DOHH2 (cell line): Measurements from ENCODE around the gene FAM240B.

ENCODE experiments used
- EZH2phosphoT487 ChIP-seq: fragments of 200-600 bp; sonication (generic); IDR thresholded peaks from 2 replicates; pipeline ENCODE4 v1.6.1; 2017; ENCODE audit warnings: borderline replicate concordance, mild to moderate bottlenecking, antibody characterized with exemption, low read length, moderate library complexity, mixed read lengths
- TF ChIP-seq, protein P1 (sequence below): fragments of 200-600 bp; sonication (generic); IDR thresholded peaks from one replicate; pipeline ENCODE4 v1.5.1; 2014; ENCODE audit warnings: antibody characterized with exemption, mild to moderate bottlenecking, low read depth, low read length; ENCODE audit not compliant: poor library complexity, severe bottlenecking

DNA sequence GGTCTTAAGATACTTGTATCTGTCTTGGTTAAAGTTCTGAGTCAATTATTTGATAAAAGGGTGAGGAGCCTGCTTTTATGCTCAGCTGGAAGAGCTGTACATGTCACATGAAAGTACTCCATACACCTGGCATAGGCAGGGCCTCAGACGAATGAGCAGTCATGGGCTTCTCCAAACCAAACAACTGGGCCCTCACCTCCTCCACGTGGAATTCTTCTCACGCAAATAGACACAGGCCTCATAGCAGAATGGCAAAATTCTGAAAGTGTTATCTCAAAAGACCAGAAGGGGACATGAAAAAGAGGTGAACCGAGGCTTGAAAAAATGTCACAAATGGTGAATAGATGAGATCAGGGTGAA is 48.6 kb downstream of the FAM240B start:
- TF ChIP-seq, protein P1, sequence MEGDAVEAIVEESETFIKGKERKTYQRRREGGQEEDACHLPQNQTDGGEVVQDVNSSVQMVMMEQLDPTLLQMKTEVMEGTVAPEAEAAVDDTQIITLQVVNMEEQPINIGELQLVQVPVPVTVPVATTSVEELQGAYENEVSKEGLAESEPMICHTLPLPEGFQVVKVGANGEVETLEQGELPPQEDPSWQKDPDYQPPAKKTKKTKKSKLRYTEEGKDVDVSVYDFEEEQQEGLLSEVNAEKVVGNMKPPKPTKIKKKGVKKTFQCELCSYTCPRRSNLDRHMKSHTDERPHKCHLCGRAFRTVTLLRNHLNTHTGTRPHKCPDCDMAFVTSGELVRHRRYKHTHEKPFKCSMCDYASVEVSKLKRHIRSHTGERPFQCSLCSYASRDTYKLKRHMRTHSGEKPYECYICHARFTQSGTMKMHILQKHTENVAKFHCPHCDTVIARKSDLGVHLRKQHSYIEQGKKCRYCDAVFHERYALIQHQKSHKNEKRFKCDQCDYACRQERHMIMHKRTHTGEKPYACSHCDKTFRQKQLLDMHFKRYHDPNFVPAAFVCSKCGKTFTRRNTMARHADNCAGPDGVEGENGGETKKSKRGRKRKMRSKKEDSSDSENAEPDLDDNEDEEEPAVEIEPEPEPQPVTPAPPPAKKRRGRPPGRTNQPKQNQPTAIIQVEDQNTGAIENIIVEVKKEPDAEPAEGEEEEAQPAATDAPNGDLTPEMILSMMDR: no peak
- no peak for TF ChIP-seq EZH2phosphoT487
